ENCODE results near the gene RAD51B.

The RAD51B gene

DNA sequence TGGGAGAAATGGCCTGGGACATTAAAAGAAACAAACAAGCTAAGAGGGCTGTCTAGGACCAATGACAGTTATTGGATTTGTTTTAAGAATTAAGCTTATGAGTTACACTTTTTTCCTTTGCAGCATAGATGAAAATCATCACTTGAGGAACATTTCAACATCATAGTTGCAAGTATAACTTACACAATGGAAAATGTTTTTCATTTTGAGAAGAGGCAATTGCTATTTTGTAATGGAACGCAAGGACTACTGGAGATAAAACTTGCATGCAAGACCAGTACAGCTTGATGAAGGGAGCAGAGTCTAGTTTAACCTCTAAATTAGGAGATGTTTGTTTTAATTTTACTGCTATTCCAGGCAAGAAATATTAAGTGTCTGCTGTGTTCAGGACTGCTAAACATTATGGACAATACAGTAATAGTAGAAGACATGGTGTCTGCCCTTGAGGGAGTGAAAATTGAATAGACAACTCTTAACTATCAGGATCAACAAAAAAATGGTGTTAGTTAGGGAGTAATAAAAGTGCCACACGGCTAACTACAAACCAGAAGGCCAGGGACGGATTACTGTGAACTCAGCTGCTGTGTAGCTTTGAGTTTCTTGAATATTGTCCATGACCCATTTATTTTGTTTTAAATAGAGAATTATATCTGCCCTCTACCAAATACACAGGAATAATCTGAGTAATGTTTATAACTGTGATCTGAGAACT is 374.5 kb downstream of the RAD51B start:
- Histone ChIP-seq H3K9ac (no peak overlapping the region), H3K27ac (no peak overlapping the region), H4K20me1 (no peaks in the 10 kb centered on the region), H3K4me1 (peaks cover 3% of the 10 kb centered on the region; the same call in 1 of the 2 replicates), H3K27me3 (no peaks in the 10 kb centered on the region), H3K9me3 (no peaks in the 10 kb centered on the region), H3K36me3 (no peaks in the 10 kb centered on the region), H3K4me3 (no peak overlapping the region), H3K4me2 (no peak overlapping the region)
- no peak for TF ChIP-seq Cebpa-rat (IDR thresholded peaks at IDR 0.05)

DNA sequence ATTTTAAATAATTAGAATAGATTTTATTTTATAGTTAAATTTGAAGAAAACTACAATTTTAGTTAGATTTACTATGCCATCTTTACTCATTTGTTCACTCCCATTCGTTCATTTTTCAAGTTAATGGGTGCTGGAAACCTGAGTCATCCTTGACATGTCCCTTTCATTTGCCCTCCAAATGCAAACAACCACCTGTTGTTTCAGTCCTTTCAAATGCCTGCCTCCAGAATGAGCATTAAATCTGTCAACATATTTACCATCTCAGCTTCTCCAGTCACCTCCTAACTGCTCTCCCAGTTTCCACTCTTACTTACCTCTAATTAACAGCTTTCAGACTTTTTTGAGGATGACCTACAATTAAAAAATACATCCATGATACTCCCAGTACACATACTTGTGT is 375.5 kb downstream of the RAD51B start:
- Histone ChIP-seq H4K20me1 (no peaks in the 10 kb centered on the region), H3K36me3 (no peaks in the 10 kb centered on the region), H3K4me3 (no peak overlapping the region), H3K27ac (no peak overlapping the region), H3K9me3 (no peaks in the 10 kb centered on the region), H3K9ac (no peak overlapping the region), H3K4me2 (no peak overlapping the region), H3K27me3 (no peaks in the 10 kb centered on the region), H3K4me1 (peaks cover 12% of the 10 kb centered on the region)
- no peak for TF ChIP-seq Cebpa-rat (IDR thresholded peaks at IDR 0.05)

DNA sequence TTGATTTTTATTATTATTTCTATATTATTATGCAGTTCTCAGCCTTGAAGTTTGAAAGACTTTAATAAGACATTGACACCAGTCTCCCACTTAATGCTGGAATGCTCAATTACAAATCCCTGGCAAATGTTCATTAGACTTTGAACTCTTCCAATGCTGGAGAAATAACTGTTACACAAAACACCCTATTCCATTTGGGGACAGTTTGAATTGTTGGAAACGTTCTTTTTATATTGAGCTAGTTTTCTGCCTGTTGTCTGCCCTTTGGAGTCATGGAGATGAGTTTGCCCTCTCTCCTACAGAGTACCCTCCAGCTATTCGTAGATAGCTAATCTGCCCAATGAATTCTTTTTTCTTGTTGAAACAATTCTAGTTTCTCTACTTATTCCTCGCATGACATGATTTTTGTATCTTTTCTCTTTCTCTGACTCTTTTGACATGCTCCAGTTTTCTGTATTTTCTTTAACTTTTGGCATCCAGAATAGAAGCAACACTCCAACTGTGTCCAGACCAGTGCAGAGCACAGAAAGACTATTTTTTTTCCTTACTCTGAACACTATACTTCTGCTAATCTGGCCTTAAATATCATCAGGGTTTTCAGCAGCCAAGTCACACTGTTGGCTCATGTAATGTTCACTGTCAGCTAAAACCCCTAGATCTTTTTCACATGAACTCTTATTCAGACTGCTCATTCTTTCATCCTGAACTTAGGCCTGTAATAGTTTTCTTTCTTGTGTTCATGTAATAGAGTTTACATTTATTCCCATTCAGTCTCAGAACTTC is 379.3 kb downstream of the RAD51B start:
- peak overlapping the region; percentile 60; the same call in 1 of the 2 replicates for H3K4me2 ChIP-seq
- TF ChIP-seq Cebpa-rat (IDR thresholded peaks at IDR 0.05), result no peak
- H3K9ac ChIP-seq, result no peak overlapping the region
- H3K36me3 ChIP-seq, result no peaks in the 10 kb centered on the region
- peaks cover 12% of the 10 kb centered on the region for H3K4me1 ChIP-seq
- no peaks in the 10 kb centered on the region for H3K27me3 ChIP-seq
- no peaks in the 10 kb centered on the region for H4K20me1 ChIP-seq
- no peak overlapping the region for H3K4me3 ChIP-seq
- H3K9me3 ChIP-seq, result no peaks in the 10 kb centered on the region
- no peak overlapping the region for H3K27ac ChIP-seq

DNA sequence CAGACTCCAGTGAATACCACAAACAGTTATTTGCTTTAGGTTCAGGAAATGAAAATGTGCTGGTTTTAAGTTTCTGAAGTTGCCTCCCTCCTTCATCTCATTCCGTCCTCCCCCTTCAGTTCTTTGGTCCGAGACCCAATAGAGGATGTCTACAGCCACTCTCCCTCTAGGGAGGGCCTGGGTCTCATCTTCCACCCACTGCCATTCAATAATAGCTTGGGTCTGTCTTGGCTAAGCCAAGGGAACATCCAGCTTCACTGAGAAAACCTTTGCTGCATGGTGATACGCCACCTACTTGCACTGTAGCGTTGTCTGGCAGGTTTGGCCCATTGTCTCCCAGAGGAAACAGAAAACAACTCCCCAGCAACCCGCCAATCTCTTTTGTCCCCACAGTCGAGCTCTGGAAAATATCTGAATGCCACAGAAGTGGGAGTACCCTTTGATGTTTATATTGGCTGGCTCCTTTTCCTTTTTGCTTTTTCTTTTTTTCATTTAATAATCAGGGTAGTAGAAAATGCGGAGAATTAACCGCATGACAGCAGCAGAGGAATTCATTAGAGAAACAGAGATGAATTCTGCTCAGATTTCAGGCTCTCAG is 380.1 kb downstream of the RAD51B start:
- H3K27me3 ChIP-seq, result no peaks in the 10 kb centered on the region
- H3K27ac ChIP-seq, result no peak overlapping the region
- peak overlapping the region; percentile 60 for H3K4me2 ChIP-seq
- no peak for TF ChIP-seq Cebpa-rat (IDR thresholded peaks at IDR 0.05)
- H3K4me1 ChIP-seq, result peaks cover 12% of the 10 kb centered on the region
- no peak overlapping the region for H3K9ac ChIP-seq
- no peaks in the 10 kb centered on the region for H4K20me1 ChIP-seq
- no peaks in the 10 kb centered on the region for H3K9me3 ChIP-seq
- no peaks in the 10 kb centered on the region for H3K36me3 ChIP-seq
- H3K4me3 ChIP-seq, result no peak overlapping the region

DNA sequence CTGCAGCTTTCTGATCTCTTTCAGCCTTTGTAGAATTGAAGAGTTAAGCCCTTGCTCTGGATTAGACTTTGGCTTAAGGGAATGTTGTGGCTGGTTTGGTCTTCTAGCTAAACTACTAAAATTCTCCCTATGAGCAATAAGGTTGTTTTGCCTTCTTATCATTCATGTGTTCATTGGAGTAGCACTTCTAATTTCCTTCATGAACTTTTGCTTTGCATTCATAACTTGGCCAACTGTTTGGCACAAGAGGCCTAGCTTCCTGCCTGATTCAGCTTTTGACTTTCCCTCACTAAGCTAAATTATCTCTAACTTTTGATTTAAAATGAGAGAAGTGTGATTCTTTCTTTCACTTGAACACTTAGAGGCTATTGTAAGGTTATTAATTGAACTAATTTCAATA is 384.3 kb downstream of the RAD51B start:
- H3K27me3 ChIP-seq, result no peaks in the 10 kb centered on the region
- no peak for TF ChIP-seq Cebpa-rat (IDR thresholded peaks at IDR 0.05)
- no peak overlapping the region for H3K27ac ChIP-seq

DNA sequence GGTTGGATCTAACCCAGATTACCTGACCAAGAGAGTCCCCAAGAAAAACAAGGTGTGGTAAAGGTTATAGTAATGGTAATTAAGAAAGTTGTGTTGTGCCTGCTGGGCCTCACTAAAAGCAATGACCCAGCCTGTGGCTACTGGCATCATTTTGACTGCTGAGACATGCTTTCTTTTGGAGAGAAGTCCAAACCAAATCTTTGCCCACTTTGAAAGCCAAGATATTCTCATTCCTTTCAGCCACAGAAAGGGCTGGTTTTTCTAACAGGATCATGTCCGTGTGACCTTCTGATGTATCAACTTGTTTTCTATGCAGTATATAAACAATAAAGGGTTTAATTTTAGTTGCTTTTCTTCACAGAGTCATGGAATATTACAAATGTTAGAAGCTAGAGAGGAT is 388.6 kb downstream of the RAD51B start:
- peaks cover 19% of the 10 kb centered on the region for H3K4me1 ChIP-seq
- no peaks in the 10 kb centered on the region for H3K27me3 ChIP-seq
- no peak overlapping the region for H3K9ac ChIP-seq
- no peaks in the 10 kb centered on the region for H4K20me1 ChIP-seq
- H3K4me3 ChIP-seq, result no peak overlapping the region
- no peaks in the 10 kb centered on the region for H3K9me3 ChIP-seq
- TF ChIP-seq Cebpa-rat (IDR thresholded peaks at IDR 0.05), result no peak
- no peak overlapping the region for H3K4me2 ChIP-seq
- no peaks in the 10 kb centered on the region for H3K36me3 ChIP-seq
- H3K27ac ChIP-seq, result no peak overlapping the region

More for the DNA sequence above, 384.3 kb downstream of the RAD51B start:
- H4K20me1 ChIP-seq, result no peaks in the 10 kb centered on the region
- H3K9me3 ChIP-seq, result no peaks in the 10 kb centered on the region
- peaks cover 12% of the 10 kb centered on the region for H3K4me1 ChIP-seq
- H3K9ac ChIP-seq, result no peak overlapping the region
- H3K4me2 ChIP-seq, result no peak overlapping the region
- H3K4me3 ChIP-seq, result no peak overlapping the region
- no peaks in the 10 kb centered on the region for H3K36me3 ChIP-seq

DNA sequence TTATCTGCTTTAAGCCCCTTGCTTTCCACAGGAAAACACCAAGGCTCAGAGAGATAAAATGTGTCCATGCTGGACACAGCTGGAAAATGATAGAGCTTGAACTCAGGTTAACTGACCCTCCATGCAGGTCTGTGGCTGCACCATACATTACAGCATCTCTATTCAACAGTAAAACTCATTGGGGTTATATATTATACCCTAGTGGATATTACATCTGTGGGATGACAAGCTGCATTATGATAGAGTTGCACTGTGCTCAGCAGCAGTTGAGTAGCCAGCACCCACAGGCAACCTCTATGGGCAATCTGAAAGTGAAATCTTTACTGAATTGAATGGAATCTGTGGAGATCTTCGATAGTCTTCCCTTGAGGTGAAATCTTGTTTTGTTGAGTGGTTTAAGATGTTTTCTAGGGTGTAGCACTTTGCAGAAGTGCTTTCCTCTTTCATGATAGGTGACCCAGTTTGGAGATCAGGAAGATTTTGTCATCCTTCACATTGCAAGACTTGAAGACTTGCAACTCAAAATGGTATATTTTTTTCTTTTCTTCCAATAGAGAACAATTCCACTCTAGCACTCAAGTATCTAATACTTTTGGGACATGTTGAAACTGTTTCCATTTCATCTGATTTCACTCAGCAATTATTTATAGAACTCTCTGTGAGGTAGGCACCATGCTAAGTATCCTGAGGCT is 389.2 kb downstream of the RAD51B start:
- no peak for TF ChIP-seq Cebpa-rat (IDR thresholded peaks at IDR 0.05)
- Histone ChIP-seq H3K4me3 (no peak overlapping the region), H3K36me3 (no peaks in the 10 kb centered on the region), H3K4me1 (peaks cover 19% of the 10 kb centered on the region), H3K9ac (no peak overlapping the region), H3K4me2 (no peak overlapping the region), H3K9me3 (no peaks in the 10 kb centered on the region), H3K27ac (no peak overlapping the region), H3K27me3 (no peaks in the 10 kb centered on the region), H4K20me1 (no peaks in the 10 kb centered on the region)

DNA sequence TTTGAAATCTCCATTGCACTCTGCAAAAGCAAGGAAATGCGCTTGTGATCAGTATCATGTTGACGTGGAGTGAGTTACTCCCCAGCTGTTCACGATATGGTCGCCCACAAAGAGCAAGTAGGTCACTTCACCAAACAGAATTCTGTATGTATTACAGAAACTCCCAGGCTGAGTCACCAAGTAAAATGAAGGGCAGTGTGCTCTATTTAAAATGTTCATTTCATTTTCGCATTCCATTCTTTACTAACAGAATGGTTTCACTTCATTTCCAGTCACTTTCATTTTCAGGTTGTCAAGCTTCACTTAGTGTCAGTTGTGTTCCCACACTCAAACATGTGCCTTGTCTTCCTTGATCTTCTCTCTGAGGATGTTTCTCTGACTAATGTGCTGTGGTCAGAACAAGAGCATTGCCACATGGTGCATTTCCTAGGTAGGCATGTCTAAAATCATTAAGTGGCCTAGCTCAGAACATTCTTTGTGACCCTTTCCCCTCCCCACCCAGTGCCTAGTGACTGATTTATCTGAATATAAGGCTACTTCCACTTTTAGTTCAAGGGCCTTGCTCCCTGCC is 391.2 kb downstream of the RAD51B start:
- peak overlapping the region; percentile 49 for H3K4me3 ChIP-seq
- peak overlapping the region; percentile 51 for H3K27ac ChIP-seq
- H3K9me3 ChIP-seq, result no peaks in the 10 kb centered on the region
- TF ChIP-seq Cebpa-rat (IDR thresholded peaks at IDR 0.05), result no peak
- no peaks in the 10 kb centered on the region for H4K20me1 ChIP-seq
- H3K4me2 ChIP-seq, result peak overlapping the region; percentile 77
- H3K27me3 ChIP-seq, result no peaks in the 10 kb centered on the region
- H3K36me3 ChIP-seq, result no peaks in the 10 kb centered on the region
- H3K4me1 ChIP-seq, result peaks cover 19% of the 10 kb centered on the region
- H3K9ac ChIP-seq, result no peak overlapping the region

DNA sequence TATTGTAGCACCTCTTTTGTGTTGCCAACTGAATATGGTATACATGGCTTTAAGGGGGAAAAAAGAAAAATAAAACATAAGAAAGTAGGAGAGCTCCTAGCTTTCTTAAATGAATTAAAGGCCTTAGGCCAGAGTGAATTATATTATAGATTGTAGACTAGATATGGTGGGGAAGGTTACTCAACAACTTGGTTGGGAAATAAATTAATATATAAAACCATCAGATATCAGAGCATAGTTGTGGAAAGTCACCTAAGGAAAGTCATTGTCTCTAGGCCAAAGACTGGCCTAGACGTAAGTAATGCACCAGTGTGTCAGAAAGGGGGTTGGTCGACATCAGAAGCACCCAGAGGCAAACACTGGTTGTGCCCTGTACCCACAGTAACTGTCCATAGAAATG is 391.8 kb downstream of the RAD51B start:
- no peaks in the 10 kb centered on the region for H3K36me3 ChIP-seq
- H3K27ac ChIP-seq, result peak overlapping the region; percentile 51
- H3K4me2 ChIP-seq, result peak overlapping the region; percentile 77
- H3K9ac ChIP-seq, result no peak overlapping the region
- H3K4me1 ChIP-seq, result peaks cover 19% of the 10 kb centered on the region
- no peaks in the 10 kb centered on the region for H4K20me1 ChIP-seq
- no peaks in the 10 kb centered on the region for H3K9me3 ChIP-seq
- H3K27me3 ChIP-seq, result no peaks in the 10 kb centered on the region
- H3K4me3 ChIP-seq, result no peak overlapping the region
- TF ChIP-seq Cebpa-rat (IDR thresholded peaks at IDR 0.05), result no peak
